SK-N-SH treated with all-trans-retinoic acid at 6 μM for 48 hours (cell line): ENCODE measurements around the gene FOXJ3.

Source experiments
- ATAC-seq: fragments of 200-7000 bp; cut with Tn5 transposase; 3 replicates; pipeline ENCODE4 v1.9.1; 2020; ENCODE audit warnings: mild to moderate bottlenecking, moderate library complexity
- ARNTL ChIP-seq: fragments of 450-650 bp; formaldehyde crosslinking; IDR thresholded peaks from 2 replicates; pipeline ENCODE4 v1.5.0; 2020; ENCODE audit warnings: low read depth, mild to moderate bottlenecking, moderate library complexity, borderline replicate concordance
- BACH2 ChIP-seq: fragments of 250-450 bp; sonication (Bioruptor Pico); IDR thresholded peaks from 2 replicates; pipeline ENCODE4 v1.9.0; 2021; ENCODE audit warnings: mild to moderate bottlenecking, borderline replicate concordance
- CSDC2 ChIP-seq: fragments of 250-450 bp; sonication (Bioruptor Pico); IDR thresholded peaks from 2 replicates; pipeline ENCODE4 v1.5.0; 2020; ENCODE audit warnings: mild to moderate bottlenecking, moderate library complexity
- ESRRG ChIP-seq: fragments of 250-450 bp; sonication (Bioruptor Pico); IDR thresholded peaks from 2 replicates; pipeline ENCODE4 v1.6.1; 2021; ENCODE audit warnings: mild to moderate bottlenecking
- GLIS3 ChIP-seq: fragments of 250-450 bp; sonication (Bioruptor Pico); IDR thresholded peaks from 2 replicates; pipeline ENCODE4 v1.5.0; 2020; ENCODE audit warnings: mild to moderate bottlenecking, moderate library complexity
- ISL1 ChIP-seq: fragments of 250-450 bp; sonication (Bioruptor Pico); IDR thresholded peaks from 2 replicates; pipeline ENCODE4 v2.1.2; 2022; ENCODE audit warnings: mild to moderate bottlenecking, moderate library complexity
- OSR1 ChIP-seq: fragments of 250-450 bp; sonication (Bioruptor Pico); IDR thresholded peaks from 2 replicates; pipeline ENCODE4 v1.8.0; 2022; ENCODE audit warnings: moderate library complexity, mild to moderate bottlenecking, inconsistent platforms
- PPARA ChIP-seq: fragments of 250-450 bp; sonication (Bioruptor Pico); IDR thresholded peaks from 2 replicates; pipeline ENCODE4 v1.5.0; 2020; ENCODE audit warnings: mild to moderate bottlenecking, borderline replicate concordance
- RARB ChIP-seq: fragments of 250-450 bp; sonication (Bioruptor Pico); IDR thresholded peaks from 2 replicates; pipeline ENCODE4 v1.8.0; 2021; ENCODE audit warnings: mild to moderate bottlenecking, moderate library complexity
- SNAI2 ChIP-seq: fragments of 250-450 bp; sonication (Bioruptor Pico); IDR thresholded peaks from 2 replicates; pipeline ENCODE4 v1.5.0; 2020; ENCODE audit warnings: mild to moderate bottlenecking, moderate library complexity
- TCF4 ChIP-seq: fragments of 250-450 bp; sonication (Bioruptor Pico); IDR thresholded peaks from 2 replicates; pipeline ENCODE4 v1.8.0; 2021; ENCODE audit warnings: mild to moderate bottlenecking, moderate library complexity, borderline replicate concordance
- TOX ChIP-seq: fragments of 250-450 bp; sonication (Bioruptor Pico); IDR thresholded peaks from 2 replicates; pipeline ENCODE4 v1.8.0; 2021; ENCODE audit warnings: mild to moderate bottlenecking, moderate library complexity, borderline replicate concordance
- ZC3H10 ChIP-seq: fragments of 250-450 bp; sonication (Bioruptor Pico); IDR thresholded peaks from 2 replicates; pipeline ENCODE4 v1.5.1; 2021; ENCODE audit warnings: mild to moderate bottlenecking, moderate library complexity
- ZFP3 ChIP-seq: fragments of 250-450 bp; sonication (Bioruptor Pico); IDR thresholded peaks from 2 replicates; pipeline ENCODE4 v1.5.0; 2020; ENCODE audit warnings: mild to moderate bottlenecking, moderate library complexity
- ZFP30 ChIP-seq: fragments of 450-650 bp; formaldehyde crosslinking; IDR thresholded peaks from 2 replicates; pipeline ENCODE4 v1.5.0; 2022; ENCODE audit warnings: mild to moderate bottlenecking, moderate library complexity
- ZNF565 ChIP-seq: fragments of 450-650 bp; formaldehyde crosslinking; conservative IDR thresholded peaks from 2 replicates; pipeline ENCODE4 v1.5.0; 2020; ENCODE audit warnings: low read depth, mild to moderate bottlenecking, moderate library complexity
- ZNF70 ChIP-seq: fragments of 450-650 bp; formaldehyde crosslinking; IDR thresholded peaks from 2 replicates; pipeline ENCODE4 v1.5.0; 2020; ENCODE audit warnings: mild to moderate bottlenecking, moderate library complexity
- ZNF8 ChIP-seq: fragments of 450-650 bp; formaldehyde crosslinking; IDR thresholded peaks from 2 replicates; pipeline ENCODE4 v1.5.0; 2020; ENCODE audit warnings: mild to moderate bottlenecking, moderate library complexity
- TF ChIP-seq, protein P1 (sequence below): fragments of 250-450 bp; sonication (Bioruptor Pico); IDR thresholded peaks from 2 replicates; pipeline ENCODE4 v1.8.0; 2021; ENCODE audit warnings: low read depth, mild to moderate bottlenecking, moderate library complexity, borderline replicate concordance
- TF ChIP-seq, protein P2 (sequence below): fragments of 250-450 bp; sonication (Bioruptor Pico); IDR thresholded peaks from 2 replicates; pipeline ENCODE4 v1.5.1; 2020; ENCODE audit warnings: low read depth, mild to moderate bottlenecking, moderate library complexity
- TF ChIP-seq, protein P3 (sequence below): fragments of 250-450 bp; sonication (Bioruptor Pico); IDR thresholded peaks from 2 replicates; pipeline ENCODE4 v1.8.0; 2020; ENCODE audit warnings: mild to moderate bottlenecking, moderate library complexity, borderline replicate concordance
- TF ChIP-seq, protein P4 (sequence below): fragments of 250-450 bp; sonication (Bioruptor Pico); IDR thresholded peaks from 2 replicates; pipeline ENCODE4 v1.5.0; 2020; ENCODE audit warnings: mild to moderate bottlenecking, moderate library complexity
- TF ChIP-seq, protein P5 (sequence below): fragments of 250-450 bp; sonication (Bioruptor Pico); IDR thresholded peaks from 2 replicates; pipeline ENCODE4 v1.5.1; 2021; ENCODE audit warnings: mild to moderate bottlenecking, moderate library complexity

The FOXJ3 gene

DNA sequence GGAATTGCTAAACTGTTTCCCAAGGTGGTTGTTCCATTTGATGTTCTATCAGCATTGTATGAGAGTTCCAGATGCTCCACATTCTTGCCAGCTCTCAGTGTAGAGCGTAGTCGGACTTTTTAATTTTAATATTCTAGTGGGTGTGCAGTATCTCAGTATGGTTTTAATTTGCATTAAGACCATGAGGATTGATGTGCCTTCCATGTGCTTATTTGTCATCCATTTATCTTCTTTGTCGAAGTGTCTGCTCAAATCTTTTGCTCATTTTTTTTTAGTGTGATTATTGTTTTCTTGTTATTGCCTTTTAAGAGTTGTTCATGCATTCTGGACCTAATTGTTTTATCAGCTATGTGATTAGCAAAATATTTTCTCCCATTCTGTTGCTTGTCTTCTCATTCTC lies 195.6 kb downstream of the FOXJ3 start (continued):
- TF ChIP-seq, protein P1, sequence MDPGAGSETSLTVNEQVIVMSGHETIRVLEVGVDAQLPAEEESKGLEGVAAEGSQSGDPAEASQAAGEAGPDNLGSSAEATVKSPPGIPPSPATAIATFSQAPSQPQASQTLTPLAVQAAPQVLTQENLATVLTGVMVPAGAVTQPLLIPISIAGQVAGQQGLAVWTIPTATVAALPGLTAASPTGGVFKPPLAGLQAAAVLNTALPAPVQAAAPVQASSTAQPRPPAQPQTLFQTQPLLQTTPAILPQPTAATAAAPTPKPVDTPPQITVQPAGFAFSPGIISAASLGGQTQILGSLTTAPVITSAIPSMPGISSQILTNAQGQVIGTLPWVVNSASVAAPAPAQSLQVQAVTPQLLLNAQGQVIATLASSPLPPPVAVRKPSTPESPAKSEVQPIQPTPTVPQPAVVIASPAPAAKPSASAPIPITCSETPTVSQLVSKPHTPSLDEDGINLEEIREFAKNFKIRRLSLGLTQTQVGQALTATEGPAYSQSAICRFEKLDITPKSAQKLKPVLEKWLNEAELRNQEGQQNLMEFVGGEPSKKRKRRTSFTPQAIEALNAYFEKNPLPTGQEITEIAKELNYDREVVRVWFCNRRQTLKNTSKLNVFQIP (CRISPR knock-in tag): no peak
- TF ChIP-seq, all 23 proteins: peak for 0

DNA sequence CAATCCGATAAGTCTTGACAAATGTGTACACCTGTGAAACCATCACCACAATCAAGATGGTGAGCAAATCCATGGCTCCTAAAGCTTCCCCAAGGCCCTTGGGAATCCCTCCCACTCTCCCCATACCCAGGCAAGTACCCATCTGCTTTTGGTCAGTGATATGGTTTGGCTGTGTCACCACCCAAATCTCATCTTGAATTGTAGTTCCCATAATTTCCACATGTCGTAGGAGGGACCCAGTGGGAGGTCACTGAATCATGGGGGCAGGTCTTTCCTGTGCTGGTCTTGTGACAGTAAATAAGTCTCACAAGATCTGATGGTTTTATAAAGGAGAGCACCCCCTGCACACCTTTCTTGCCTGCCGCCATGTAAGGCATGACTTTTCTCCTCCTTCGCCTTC lies 196.4 kb downstream of the FOXJ3 start:
- ATAC-seq: no peak
- TF ChIP-seq ARNTL (CRISPR knock-in tag) (no peak), TCF4 (no peak), ZNF70 (CRISPR knock-in tag) (no peak), ZNF8 (CRISPR knock-in tag) (no peak), SNAI2 (CRISPR knock-in tag) (no peak), ESRRG (CRISPR knock-in tag) (no peak), CSDC2 (no peak), TOX (CRISPR knock-in tag) (no peak), ISL1 (CRISPR knock-in tag) (no peak), GLIS3 (CRISPR knock-in tag) (no peak), ZNF565 (CRISPR knock-in tag) (no peak), RARB (CRISPR knock-in tag) (no peak), ZFP30 (CRISPR knock-in tag) (no peak), ZFP3 (CRISPR knock-in tag) (no peak), ZC3H10 (no peak)
- TF ChIP-seq, protein P2, sequence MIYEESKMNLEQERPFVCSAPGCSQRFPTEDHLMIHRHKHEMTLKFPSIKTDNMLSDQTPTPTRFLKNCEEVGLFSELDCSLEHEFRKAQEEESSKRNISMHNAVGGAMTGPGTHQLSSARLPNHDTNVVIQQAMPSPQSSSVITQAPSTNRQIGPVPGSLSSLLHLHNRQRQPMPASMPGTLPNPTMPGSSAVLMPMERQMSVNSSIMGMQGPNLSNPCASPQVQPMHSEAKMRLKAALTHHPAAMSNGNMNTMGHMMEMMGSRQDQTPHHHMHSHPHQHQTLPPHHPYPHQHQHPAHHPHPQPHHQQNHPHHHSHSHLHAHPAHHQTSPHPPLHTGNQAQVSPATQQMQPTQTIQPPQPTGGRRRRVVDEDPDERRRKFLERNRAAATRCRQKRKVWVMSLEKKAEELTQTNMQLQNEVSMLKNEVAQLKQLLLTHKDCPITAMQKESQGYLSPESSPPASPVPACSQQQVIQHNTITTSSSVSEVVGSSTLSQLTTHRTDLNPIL (CRISPR knock-in tag): no peak
- TF ChIP-seq, protein P3, sequence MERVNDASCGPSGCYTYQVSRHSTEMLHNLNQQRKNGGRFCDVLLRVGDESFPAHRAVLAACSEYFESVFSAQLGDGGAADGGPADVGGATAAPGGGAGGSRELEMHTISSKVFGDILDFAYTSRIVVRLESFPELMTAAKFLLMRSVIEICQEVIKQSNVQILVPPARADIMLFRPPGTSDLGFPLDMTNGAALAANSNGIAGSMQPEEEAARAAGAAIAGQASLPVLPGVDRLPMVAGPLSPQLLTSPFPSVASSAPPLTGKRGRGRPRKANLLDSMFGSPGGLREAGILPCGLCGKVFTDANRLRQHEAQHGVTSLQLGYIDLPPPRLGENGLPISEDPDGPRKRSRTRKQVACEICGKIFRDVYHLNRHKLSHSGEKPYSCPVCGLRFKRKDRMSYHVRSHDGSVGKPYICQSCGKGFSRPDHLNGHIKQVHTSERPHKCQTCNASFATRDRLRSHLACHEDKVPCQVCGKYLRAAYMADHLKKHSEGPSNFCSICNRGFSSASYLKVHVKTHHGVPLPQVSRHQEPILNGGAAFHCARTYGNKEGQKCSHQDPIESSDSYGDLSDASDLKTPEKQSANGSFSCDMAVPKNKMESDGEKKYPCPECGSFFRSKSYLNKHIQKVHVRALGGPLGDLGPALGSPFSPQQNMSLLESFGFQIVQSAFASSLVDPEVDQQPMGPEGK (CRISPR knock-in tag): no peak
- TF ChIP-seq, protein P1 (CRISPR knock-in tag): no peak
- TF ChIP-seq, protein P4, sequence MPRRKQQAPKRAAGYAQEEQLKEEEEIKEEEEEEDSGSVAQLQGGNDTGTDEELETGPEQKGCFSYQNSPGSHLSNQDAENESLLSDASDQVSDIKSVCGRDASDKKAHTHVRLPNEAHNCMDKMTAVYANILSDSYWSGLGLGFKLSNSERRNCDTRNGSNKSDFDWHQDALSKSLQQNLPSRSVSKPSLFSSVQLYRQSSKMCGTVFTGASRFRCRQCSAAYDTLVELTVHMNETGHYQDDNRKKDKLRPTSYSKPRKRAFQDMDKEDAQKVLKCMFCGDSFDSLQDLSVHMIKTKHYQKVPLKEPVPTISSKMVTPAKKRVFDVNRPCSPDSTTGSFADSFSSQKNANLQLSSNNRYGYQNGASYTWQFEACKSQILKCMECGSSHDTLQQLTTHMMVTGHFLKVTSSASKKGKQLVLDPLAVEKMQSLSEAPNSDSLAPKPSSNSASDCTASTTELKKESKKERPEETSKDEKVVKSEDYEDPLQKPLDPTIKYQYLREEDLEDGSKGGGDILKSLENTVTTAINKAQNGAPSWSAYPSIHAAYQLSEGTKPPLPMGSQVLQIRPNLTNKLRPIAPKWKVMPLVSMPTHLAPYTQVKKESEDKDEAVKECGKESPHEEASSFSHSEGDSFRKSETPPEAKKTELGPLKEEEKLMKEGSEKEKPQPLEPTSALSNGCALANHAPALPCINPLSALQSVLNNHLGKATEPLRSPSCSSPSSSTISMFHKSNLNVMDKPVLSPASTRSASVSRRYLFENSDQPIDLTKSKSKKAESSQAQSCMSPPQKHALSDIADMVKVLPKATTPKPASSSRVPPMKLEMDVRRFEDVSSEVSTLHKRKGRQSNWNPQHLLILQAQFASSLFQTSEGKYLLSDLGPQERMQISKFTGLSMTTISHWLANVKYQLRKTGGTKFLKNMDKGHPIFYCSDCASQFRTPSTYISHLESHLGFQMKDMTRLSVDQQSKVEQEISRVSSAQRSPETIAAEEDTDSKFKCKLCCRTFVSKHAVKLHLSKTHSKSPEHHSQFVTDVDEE (CRISPR knock-in tag): no peak
- TF ChIP-seq, protein P5, sequence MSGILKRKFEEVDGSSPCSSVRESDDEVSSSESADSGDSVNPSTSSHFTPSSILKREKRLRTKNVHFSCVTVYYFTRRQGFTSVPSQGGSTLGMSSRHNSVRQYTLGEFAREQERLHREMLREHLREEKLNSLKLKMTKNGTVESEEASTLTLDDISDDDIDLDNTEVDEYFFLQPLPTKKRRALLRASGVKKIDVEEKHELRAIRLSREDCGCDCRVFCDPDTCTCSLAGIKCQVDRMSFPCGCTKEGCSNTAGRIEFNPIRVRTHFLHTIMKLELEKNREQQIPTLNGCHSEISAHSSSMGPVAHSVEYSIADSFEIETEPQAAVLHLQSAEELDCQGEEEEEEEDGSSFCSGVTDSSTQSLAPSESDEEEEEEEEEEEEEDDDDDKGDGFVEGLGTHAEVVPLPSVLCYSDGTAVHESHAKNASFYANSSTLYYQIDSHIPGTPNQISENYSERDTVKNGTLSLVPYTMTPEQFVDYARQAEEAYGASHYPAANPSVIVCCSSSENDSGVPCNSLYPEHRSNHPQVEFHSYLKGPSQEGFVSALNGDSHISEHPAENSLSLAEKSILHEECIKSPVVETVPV (CRISPR knock-in tag): no peak

DNA sequence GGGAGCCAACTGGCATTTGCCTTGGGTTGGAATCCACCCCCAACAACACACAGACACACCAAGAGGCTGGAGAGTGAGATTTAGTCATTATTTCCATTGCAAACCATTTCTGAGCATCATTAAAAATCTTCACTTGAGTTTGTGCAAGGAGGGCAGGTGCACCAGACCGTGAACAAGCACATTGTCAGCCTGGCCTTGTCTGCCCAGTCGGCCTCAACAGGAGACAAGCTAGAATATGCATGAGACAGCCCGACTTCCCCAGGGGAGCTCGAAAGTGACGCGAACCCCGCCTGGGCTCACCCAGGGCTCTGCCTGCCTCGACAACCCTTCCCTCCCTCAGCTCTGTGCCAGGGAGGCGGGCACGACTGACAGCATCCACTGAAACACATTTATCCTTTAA lies 197.3 kb downstream of the FOXJ3 start:
- ATAC-seq: no peak
- TF ChIP-seq CSDC2 (no peak), ZFP30 (CRISPR knock-in tag) (no peak), RARB (CRISPR knock-in tag) (no peak), SNAI2 (CRISPR knock-in tag) (no peak), TOX (CRISPR knock-in tag) (no peak), BACH2 (CRISPR knock-in tag) (no peak), ZC3H10 (no peak), TCF4 (no peak), ARNTL (CRISPR knock-in tag) (no peak), OSR1 (CRISPR knock-in tag) (no peak), ZNF8 (CRISPR knock-in tag) (no peak), ZFP3 (CRISPR knock-in tag) (no peak), PPARA (CRISPR knock-in tag) (no peak)
- TF ChIP-seq, all 23 proteins: peak for 0
